Measurements from ENCODE around the gene CELA2A. TPM values are rescaled to one million over a fixed set of nuclear protein-coding genes. Genes with fewer than 3 reads are reported as not detected.
"Not testable (repeated sequence)": the region's sequence is repeated elsewhere in the genome, so short reads cannot be mapped to it uniquely, and the experiment has no call there.

The CELA2A gene
- total RNA-seq, 4 donors from 2014 or later, result 0.42 to 9.3 (median 1.5) TPM

DNA sequence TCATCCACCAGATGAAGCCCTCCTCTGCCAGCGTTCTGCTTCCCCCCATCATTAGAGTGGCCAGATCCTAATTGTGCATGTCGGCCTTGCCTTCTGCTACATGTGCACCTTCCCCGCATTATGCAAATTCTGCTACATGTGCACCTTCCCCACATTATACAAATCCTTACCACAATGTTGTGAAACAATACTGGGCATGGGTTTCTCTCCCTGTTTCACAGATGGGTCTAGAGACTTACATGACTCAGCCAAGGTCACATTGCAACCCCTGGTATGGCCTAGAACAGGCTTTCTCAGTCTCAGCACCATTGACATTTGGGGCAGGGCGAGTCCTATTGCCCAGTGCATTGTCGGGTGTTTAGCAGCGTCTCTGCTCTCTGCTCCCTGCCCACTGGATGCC is 1.0 kb upstream of the CELA2A start:
- no peak overlapping the region for H3K4me3 ChIP-seq
- DNase-seq (ENCODE audit: low spot score in 2 of 2), result no peak
- H3K36me3 ChIP-seq, result no peaks in the 10 kb centered on the region
- no peak overlapping the region for H3K27ac ChIP-seq
- no peaks in the 10 kb centered on the region for H3K27me3 ChIP-seq
- no peak for TF ChIP-seq POLR2A (IDR thresholded peaks at IDR 0.05)
- TF ChIP-seq, protein P1, sequence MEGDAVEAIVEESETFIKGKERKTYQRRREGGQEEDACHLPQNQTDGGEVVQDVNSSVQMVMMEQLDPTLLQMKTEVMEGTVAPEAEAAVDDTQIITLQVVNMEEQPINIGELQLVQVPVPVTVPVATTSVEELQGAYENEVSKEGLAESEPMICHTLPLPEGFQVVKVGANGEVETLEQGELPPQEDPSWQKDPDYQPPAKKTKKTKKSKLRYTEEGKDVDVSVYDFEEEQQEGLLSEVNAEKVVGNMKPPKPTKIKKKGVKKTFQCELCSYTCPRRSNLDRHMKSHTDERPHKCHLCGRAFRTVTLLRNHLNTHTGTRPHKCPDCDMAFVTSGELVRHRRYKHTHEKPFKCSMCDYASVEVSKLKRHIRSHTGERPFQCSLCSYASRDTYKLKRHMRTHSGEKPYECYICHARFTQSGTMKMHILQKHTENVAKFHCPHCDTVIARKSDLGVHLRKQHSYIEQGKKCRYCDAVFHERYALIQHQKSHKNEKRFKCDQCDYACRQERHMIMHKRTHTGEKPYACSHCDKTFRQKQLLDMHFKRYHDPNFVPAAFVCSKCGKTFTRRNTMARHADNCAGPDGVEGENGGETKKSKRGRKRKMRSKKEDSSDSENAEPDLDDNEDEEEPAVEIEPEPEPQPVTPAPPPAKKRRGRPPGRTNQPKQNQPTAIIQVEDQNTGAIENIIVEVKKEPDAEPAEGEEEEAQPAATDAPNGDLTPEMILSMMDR (IDR thresholded peaks at IDR 0.05), result no peak
- no peak for TF ChIP-seq EP300 (IDR thresholded peaks at IDR 0.05)
- peaks cover 0 to 4% (median 0%) of the 10 kb centered on the region in 4 donors for H3K9me3 ChIP-seq
- no peaks in the 10 kb centered on the region for H3K4me1 ChIP-seq
- WGBS, 2 donors, result 66 to 86% methylated on average over 3 to 6 of the region's 6 CpGs

DNA sequence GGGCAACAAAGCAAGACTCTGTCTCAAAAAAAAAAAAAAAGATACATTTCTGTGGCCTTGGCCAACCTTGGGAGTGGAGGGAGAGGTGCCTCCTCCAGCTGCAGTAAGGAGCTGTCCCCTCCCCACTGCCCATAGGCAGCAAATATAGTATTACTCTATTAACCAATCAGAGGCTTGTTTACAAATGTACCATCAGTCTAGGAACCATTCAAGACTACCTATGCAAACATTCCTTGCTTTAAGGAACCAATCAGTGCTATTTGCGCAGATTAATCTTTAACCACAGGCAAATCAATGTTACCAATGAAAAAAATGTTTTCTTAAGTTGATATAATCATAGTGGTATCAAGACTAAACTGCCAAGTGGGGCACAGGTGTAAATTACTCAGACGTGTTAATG is 1.1 kb downstream of the CELA2A start:
- no peaks in the 10 kb centered on the region for H3K36me3 ChIP-seq
- DNase-seq (ENCODE audit: low spot score in 2 of 2), result no peak
- H3K27ac ChIP-seq, result no peak overlapping the region
- no peaks in the 10 kb centered on the region for H3K4me1 ChIP-seq
- 83 to 86% methylated on average over 2 of the region's 2 CpGs for WGBS, 2 donors
- TF ChIP-seq, protein P1 (IDR thresholded peaks at IDR 0.05), result no peak
- TF ChIP-seq POLR2A (IDR thresholded peaks at IDR 0.05), result no peak
- TF ChIP-seq EP300 (IDR thresholded peaks at IDR 0.05), result no peak
- no peaks in the 10 kb centered on the region for H3K9me3 ChIP-seq
- no peak overlapping the region for H3K4me3 ChIP-seq
- H3K27me3 ChIP-seq, result no peaks in the 10 kb centered on the region

DNA sequence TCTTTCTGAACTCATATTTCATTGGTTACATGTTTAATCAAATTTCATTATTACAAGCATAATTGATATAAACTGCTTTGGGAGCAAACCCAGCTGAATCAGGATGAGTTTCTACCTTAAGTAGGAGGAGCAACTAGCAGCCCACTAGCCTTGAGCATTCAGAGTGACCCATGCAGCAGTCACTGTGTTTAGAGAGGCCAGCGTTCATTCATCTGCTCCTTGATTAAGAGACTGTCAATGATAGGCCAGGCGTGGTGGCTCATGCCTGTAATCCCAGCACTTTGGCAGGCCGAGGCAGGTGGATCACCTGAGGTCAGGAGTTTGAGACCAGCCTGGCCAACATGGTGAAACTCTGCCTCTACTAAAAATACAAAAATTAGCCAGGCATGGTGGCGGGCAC is 1.9 kb downstream of the CELA2A start:
- H3K4me1 ChIP-seq; H3K9me3 ChIP-seq; H3K36me3 ChIP-seq; H3K4me3 ChIP-seq; H3K27me3 ChIP-seq; DNase-seq (ENCODE audit: low spot score in 2 of 2); H3K27ac ChIP-seq: not testable (repeated sequence)
- 75 to 84% methylated on average over 4 of the region's 4 CpGs for WGBS, 2 donors

DNA sequence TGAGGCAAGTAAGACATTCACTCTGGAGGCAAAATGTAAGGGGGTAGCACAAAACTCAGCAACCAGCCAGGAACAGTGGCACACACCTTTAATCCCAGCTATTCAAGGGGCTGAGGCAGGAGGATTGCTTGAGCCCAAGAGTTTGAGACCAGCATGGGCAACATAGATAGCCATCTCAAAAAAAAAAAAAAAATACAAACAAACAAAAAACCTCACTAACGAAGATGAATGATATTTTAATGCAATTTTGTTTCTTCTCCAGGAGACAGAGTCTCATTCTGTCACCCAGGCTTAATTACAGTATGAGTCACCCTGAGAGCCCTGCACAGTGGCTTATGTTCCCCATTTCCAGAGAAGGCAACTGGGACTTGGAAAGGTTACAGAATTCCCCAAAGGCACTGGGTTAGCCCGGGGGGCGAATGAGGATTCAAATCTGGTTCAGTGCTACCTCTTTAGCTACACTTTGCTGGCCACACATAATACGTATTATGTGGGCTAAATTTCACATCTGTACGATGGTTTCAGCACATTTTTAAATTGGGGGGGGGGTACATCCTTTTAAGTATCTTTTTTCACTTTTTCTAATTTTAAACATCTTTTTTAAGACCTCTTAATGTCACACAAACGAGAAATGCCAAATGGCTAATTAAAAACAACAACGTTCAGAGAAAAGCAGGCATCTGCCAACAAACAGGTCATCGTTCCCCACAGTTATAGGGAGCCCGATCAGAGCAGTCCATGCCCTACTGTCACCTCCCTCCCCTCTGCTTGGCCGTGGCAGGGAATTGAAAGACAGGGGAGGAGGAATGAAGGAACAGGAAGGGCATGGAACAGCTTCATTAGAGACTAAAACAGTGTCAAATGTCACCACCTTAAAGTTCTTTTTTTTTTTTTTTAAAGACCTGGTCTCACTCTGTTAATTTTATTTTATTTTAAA is 3.5 kb downstream of the CELA2A start:
- DNase-seq (ENCODE audit: low spot score in 2 of 2), result no peak
- Histone ChIP-seq H3K27me3 (no peaks in the 10 kb centered on the region), H3K4me3 (no peak overlapping the region), H3K4me1 (no peaks in the 10 kb centered on the region), H3K9me3 (no peaks in the 10 kb centered on the region), H3K27ac (no peak overlapping the region), H3K36me3 (no peaks in the 10 kb centered on the region)
- TF ChIP-seq, protein P1 (IDR thresholded peaks at IDR 0.05), result no peak
- 38 to 45% methylated on average over 10 of the region's 10 CpGs for WGBS, 2 donors

DNA sequence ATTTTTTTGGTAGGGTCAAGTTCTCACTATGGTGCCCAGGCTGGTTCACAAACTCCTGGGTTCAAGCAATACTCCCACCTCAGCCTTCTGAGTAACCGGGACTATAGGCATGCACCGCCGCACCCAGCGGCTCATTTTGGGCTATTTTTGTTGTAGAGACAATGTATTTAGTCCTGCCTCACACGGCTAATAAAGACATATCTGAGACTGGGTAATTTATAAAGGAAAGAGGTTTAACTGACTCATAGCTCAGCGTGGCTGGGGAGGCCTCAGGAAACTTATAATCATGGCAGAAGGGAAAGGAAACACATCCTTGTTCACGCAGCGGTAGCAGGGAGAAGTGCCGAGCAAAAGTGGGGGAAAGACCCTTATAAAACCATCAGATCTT is 4.2 kb downstream of the CELA2A start:
- WGBS, 2 donors, result 81 to 83% methylated on average over 9 of the region's 9 CpGs
- TF ChIP-seq EP300 (IDR thresholded peaks at IDR 0.05) (no peak), POLR2A (IDR thresholded peaks at IDR 0.05) (no peak)
- TF ChIP-seq, protein P1 (IDR thresholded peaks at IDR 0.05), result no peak

DNA sequence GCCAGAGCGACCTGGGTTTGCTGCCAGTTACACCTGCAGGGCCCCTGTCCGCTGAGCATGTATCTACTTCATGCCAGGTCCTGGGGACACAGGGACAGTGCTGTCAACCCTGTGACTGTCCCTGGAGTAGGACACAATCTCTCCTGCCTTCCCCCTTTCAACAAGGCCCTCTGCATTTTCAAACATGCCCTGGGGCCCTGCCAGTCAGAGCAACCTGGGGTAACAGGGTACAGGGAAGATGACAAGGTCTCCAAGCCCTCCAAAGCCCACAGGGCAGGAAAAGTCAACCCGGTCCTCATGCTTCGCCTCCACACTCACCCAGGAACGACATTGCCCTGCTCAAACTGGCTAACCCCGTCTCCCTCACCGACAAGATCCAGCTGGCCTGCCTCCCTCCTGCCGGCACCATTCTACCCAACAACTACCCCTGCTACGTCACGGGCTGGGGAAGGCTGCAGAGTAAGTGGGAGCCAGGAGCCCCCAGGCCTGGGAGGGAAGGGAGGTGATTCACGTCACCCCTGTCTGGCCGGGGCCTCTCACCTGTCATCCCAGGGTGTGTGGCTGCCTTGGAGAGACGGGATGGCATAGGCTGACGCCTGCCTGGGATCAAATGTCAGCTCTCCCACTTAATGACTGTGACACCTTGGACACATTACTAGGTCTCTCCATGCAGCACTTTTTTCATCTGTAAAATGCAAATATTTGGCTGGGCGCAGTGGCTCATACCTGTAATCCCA is 6.7 kb downstream of the CELA2A start:
- not testable (repeated sequence) for H3K4me1 ChIP-seq; H3K4me3 ChIP-seq; H3K27me3 ChIP-seq; H3K36me3 ChIP-seq; H3K9me3 ChIP-seq; H3K27ac ChIP-seq; DNase-seq (ENCODE audit: low spot score in 2 of 2)
- 71 to 81% methylated on average over 9 to 15 of the region's 15 CpGs for WGBS, 2 donors

More for the DNA sequence above, 4.2 kb downstream of the CELA2A start:
- no peaks in the 10 kb centered on the region for H3K9me3 ChIP-seq
- H3K36me3 ChIP-seq, result no peaks in the 10 kb centered on the region
- no peak overlapping the region for H3K4me3 ChIP-seq
- H3K27ac ChIP-seq, result no peak overlapping the region
- H3K4me1 ChIP-seq, result no peaks in the 10 kb centered on the region
- H3K27me3 ChIP-seq, result no peaks in the 10 kb centered on the region
- no peak for DNase-seq (ENCODE audit: low spot score in 2 of 2)

DNA sequence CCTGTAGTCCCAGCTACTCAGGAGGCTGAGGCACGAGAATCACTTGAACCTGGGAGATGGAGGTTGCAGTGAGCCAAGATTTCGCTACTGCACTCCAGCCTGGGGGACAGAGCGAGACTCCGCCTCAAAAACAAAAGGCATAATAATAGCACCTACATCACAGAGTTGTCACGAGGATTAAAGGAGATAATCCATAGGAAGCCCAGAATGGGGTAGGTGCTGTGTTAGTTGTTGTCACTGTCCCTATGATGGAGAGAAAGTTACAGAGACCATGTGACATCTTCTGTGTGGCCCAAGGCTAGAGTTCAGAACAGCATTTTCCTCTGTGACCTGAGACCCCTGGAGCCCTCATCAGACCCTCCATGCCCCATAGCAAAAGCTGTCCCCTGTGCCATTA is 7.4 kb downstream of the CELA2A start:
- DNase-seq (ENCODE audit: low spot score in 2 of 2); H3K27ac ChIP-seq; H3K27me3 ChIP-seq; H3K4me1 ChIP-seq; H3K9me3 ChIP-seq; H3K36me3 ChIP-seq; H3K4me3 ChIP-seq: not testable (repeated sequence)
- WGBS, 2 donors, result 90 to 91% methylated on average over 5 of the region's 5 CpGs

Measured in tibial nerve (tissue), 4 donors.